ENCODE results near the gene CTSF. TPM values are rescaled to one million over a fixed set of nuclear protein-coding genes. Genes with fewer than 3 reads are reported as not detected.

The CTSF gene
- 65.9 and 72.4 TPM in 2 replicates for total RNA-seq

DNA sequence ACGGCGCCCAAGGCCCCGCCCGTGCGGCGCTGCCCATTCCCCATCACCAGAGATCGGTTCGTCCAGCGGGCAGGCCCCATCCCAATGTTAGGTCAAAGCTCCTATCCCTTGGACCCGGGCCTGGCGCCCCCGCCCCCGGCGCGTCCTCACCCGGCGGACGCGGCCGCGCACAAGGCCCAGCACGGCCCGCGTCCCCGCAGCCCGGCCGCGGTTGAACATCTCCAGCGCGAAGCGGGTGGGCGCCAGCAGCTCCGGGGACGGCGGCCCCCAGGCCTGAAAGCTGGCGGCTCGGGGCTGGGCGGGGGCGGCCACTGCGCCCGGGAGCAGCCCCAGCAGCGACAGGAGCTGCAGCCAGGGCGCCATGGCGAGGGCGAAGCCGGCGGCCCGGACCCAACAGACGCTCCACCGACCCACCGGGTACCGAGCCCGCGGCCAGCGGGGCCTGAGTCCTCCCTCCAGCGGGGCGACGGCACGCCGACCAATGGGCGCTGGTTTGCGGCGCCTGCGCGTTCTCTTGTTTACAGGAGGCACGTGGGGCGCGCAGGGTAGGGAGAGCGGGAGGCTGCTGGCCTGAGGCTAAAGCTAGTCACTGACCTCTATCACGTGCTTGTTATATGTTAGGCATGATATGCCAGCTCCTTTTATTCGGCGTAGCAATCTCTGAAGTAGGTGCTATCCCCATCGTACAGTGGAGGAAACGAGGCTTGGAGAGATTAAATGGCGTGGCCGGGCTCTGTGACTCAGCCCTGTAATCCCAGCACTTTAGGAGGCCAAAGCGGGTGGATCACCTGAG lies at the start of gene CTSF:
TSS of gene CTSF (minus strand) at position 483 of the 793 bp plus-strand sequence. CDS start at position 363, 120 bp downstream.

DNA sequence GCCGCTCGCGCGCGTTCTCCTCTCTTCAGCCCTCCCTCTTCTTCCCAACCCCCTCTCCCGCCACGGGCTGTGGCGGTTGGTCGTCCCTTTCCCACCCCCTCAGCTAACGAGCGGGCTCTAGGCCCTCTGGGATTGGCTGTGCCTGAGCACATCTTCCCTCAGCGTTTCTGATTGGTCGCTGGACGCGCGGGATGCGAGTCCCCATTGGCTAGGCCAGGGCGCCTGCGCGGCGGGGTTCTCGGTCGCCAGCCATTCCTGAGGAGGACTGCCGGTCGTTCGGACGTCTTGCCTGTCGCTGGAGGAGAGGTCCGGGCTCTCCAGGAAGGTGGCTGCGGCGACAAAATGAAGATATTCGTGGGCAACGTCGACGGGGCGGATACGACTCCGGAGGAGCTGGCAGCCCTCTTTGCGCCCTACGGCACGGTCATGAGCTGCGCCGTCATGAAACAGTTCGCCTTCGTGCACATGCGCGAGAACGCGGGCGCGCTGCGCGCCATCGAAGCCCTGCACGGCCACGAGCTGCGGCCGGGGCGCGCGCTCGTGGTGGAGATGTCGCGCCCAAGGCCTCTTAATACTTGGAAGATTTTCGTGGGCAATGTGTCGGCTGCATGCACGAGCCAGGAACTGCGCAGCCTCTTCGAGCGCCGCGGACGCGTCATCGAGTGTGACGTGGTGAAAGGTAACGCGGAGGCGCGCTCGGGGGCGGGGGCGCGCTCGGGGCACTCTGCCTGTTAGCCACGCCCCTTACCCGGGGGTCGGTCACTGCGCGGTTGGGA lies 48.2 kb upstream of the CTSF start, which contains the start of gene RBM14:
TSS of gene RBM14 (plus strand) at position 252 of the 776 bp plus-strand sequence. CDS start at position 343, 91 bp downstream.

DNA sequence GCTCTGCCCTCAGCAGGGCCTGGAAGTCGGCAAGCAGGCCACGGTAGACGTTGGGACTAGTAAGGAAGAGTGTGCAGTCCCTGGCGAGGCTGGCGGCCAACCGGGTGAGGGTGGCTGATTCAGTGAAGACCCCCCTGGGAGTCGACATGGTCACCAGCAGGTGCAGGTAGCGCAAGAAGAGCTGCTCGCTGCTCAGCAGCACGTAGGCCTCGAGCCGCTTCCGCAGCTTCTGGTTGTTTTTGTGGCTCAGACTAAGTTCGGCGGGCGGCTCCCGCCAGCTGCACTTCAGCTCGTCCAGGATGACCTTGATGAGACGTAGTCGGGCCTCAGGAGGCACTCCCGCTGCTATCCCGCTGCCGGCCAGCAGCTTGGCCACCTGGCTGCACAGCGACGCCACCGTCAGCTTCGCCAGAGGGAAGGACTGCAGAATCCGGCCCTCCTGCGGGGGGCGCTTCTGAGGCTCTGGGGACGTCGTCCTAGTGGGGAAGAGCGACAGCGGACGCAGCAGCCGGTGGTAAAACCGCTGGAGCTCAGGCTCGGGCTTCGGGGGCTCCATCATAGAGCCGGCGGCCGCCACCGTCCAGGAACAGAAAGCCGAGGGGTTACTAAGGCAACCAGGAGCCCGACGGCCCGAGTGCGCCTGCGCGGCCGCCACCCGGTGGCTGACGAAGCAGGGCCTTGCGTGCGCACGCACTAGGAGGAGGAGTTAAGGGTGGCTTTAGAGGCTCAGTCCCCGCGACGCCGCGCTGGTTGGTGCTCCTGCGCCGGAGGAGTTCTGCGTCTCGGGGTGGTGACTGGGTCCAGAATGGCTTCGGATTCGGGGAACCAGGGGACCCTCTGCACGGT lies 24.3 kb upstream of the CTSF start, which contains the start of the genes CCDC87 and CCS:
TSS of gene CCDC87 (minus strand) at position 607 of the 846 bp plus-strand sequence. CDS start at position 559, 48 bp downstream.
TSS of gene CCS (plus strand) at position 729 of the 846 bp plus-strand sequence. CDS start at position 806, 77 bp downstream.

DNA sequence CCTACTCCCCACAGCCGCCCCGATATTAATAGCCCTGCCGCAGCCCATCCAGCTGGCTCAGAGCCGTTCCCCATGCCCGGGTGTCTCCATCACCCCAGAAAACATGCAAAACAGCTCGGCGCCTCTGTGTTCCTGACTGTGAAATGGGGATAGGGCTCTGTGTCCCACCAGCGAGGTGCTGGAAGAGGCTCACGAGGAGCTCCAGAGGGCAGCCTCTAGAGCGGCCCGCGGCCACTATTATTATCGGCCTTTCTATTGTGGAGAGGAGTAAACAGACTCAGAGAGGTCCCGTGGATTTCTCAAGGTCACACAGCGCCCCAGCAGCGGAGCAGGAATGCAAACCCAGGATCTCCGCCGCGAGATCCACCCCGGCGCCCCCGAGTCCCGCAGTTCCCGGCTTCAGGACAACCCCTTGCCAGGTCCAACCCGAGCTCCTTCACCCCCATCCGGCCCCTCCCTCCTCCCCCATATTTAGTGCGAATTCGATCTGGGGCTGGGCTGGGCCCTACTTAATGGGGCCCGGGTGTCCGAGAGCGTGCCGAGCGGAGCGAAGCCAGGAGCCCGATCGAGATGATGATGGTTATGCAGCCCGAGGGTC lies 21.9 kb downstream of the CTSF start, which contains the start of gene ACTN3:
TSS of gene ACTN3 (plus strand) at position 536 of the 598 bp plus-strand sequence. CDS start at position 571, 35 bp downstream.

GRCh38 chr11:66545701-66546367 lies 22.6 kb downstream of the CTSF start, which contains the start of gene ZDHHC24:
Gene ZDHHC24, minus strand, starts transcription at chr11:66546048. Its CDS starts 45 bp downstream, at chr11:66546003.

Other genes starting within 250 kb of the CTSF start
- 12.8 and 30.0 TPM in 2 replicates for gene RIN1, start 232.2 kb downstream of the CTSF start, total RNA-seq
- gene BRMS1, start 223.5 kb downstream of the CTSF start, total RNA-seq, result 40.8 and 46.5 TPM in 2 replicates
- gene B4GAT1, start 221.0 kb downstream of the CTSF start, total RNA-seq, result 23.7 and 28.2 TPM in 2 replicates
- gene SLC29A2, start 196.8 kb downstream of the CTSF start, total RNA-seq, result not detected in 2 replicates
- gene NPAS4, start 147.6 kb downstream of the CTSF start, total RNA-seq, result not detected in 2 replicates
- gene MRPL11, start 129.8 kb downstream of the CTSF start, total RNA-seq, result 24.1 and 36.6 TPM in 2 replicates
- 8.5 and 9.9 TPM in 2 replicates for gene PELI3, start 101.7 kb downstream of the CTSF start, total RNA-seq
- gene DPP3, start 88.2 kb downstream of the CTSF start, total RNA-seq, result 43.9 and 68.2 TPM in 2 replicates
- 20.4 and 28.7 TPM in 2 replicates for gene BBS1, start 58.0 kb downstream of the CTSF start, total RNA-seq
- 17.1 and 33.2 TPM in 2 replicates for gene ZDHHC24, start 22.6 kb downstream of the CTSF start, total RNA-seq
- gene ACTN3, start 21.7 kb downstream of the CTSF start, total RNA-seq, result under 0.01 TPM in 2 replicates
- 0.16 TPM in 1 of 2 replicates, not detected in the other for gene CCDC87, start 24.5 kb upstream of the CTSF start, total RNA-seq
- gene CCS, start 24.6 kb upstream of the CTSF start, total RNA-seq, result 43.7 and 50.4 TPM in 2 replicates
- 21.3 and 29.2 TPM in 2 replicates for gene RBM14, start 48.0 kb upstream of the CTSF start, total RNA-seq
- 124 and 173 TPM in 2 replicates for gene RBM4, start 70.1 kb upstream of the CTSF start, total RNA-seq
- gene RBM4B, start 109.3 kb upstream of the CTSF start, total RNA-seq, result 13.0 and 16.2 TPM in 2 replicates
- gene SPTBN2, start 160.6 kb upstream of the CTSF start, total RNA-seq, result 0.16 TPM in 1 of 2 replicates, not detected in the other

Data from cardiac atrium fibroblast (primary cell).